Hepatocyte (in vitro differentiated cells): Measurements from ENCODE around the gene PEAK1.

ENCODE experiments used
- EZH2 ChIP-seq: fragments of 200-600 bp; sonication (generic); IDR thresholded peaks from 2 replicates; pipeline ENCODE4 v1.6.1; 2016; ENCODE audit warnings: antibody characterized with exemption, mild to moderate bottlenecking, borderline replicate concordance
- TF ChIP-seq, protein P1 (sequence below): fragments of 200-600 bp; sonication (generic); IDR thresholded peaks from 2 replicates; pipeline ENCODE4 v1.5.1; 2016; ENCODE audit warnings: antibody characterized with exemption, mild to moderate bottlenecking; ENCODE audit not compliant: poor library complexity

DNA sequence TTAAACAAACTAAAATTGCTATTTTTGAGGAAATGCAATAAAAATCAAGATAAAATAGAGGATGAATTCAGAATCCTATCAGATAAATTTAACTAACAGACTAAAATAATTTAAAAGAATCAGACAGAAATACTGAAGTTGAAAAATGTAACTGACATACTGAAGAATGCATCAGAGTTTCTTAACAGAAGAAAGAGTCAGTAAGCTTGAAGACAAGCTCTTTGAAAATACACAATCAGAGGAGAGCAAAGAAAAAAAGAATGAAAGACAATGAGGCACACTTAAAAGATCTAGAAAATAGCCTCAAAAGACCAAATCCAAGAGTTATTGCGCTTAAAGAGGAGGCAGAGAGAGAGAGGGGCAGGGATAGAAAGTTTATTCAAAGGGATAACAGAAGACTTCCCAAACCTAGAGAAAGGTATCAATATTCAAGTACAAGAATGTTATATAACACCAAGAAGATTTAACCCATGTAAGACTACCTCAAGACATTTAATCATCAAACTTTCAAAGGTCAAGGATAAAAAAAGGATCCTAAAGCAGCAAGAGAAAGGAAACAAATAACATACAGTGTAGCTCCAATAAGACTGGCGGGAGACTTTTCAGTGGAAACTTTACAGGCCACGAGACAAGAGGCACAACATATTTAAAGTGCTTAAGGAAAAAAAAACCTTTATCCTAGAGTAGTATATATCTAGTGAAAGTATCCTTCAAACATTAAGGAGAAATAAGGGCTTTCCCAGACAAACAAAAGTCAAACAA lies 24.7 kb downstream of the PEAK1 start:
- TF ChIP-seq, protein P1, sequence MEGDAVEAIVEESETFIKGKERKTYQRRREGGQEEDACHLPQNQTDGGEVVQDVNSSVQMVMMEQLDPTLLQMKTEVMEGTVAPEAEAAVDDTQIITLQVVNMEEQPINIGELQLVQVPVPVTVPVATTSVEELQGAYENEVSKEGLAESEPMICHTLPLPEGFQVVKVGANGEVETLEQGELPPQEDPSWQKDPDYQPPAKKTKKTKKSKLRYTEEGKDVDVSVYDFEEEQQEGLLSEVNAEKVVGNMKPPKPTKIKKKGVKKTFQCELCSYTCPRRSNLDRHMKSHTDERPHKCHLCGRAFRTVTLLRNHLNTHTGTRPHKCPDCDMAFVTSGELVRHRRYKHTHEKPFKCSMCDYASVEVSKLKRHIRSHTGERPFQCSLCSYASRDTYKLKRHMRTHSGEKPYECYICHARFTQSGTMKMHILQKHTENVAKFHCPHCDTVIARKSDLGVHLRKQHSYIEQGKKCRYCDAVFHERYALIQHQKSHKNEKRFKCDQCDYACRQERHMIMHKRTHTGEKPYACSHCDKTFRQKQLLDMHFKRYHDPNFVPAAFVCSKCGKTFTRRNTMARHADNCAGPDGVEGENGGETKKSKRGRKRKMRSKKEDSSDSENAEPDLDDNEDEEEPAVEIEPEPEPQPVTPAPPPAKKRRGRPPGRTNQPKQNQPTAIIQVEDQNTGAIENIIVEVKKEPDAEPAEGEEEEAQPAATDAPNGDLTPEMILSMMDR, result no peak
- no peak for TF ChIP-seq EZH2
